Spleen (tissue), 11 donors: ENCODE results near the gene ABCA13. TPM values are rescaled to one million over a fixed set of nuclear protein-coding genes. Genes with fewer than 3 reads are reported as not detected.

Experiments used
- DNase-seq: peaks from one replicate; pipeline ENCODE4 v3.0.0-alpha.2; 2020
- H3K27ac ChIP-seq, 8 donors: fragments of 200-600 bp; sonication (generic) in 7 of 8; 1 replicate in 4 of 8; 2 replicates in 4 of 8; pipeline versions ENCODE4 v1.5.0 to v1.8.0; 2016 to 2021; ENCODE audit warnings: inconsistent platforms in 4 of 8, mild to moderate bottlenecking in 4 of 8, moderate library complexity in 1 of 8
- H3K27me3 ChIP-seq, 7 donors: fragments of 200-600 bp; sonication (generic) in 6 of 7; replicated peaks in 1 of 7; 1 replicate in 4 of 7; 2 replicates in 3 of 7; pipeline versions ENCODE4 v1.5.0 to v1.8.0; 2016 to 2021; ENCODE audit warnings: inconsistent platforms in 3 of 7, mild to moderate bottlenecking in 1 of 7
- H3K36me3 ChIP-seq, 6 donors: fragments of 200-600 bp; sonication (generic) in 5 of 6; 1 replicate in 4 of 6; 2 replicates in 2 of 6; pipeline versions ENCODE4 v1.5.0 to v1.8.0; 2016 to 2021; ENCODE audit warnings: inconsistent platforms in 2 of 6
- H3K4me1 ChIP-seq, 6 donors: fragments of 200-600 bp; sonication (generic) in 5 of 6; 1 replicate in 3 of 6; 2 replicates in 3 of 6; pipeline versions ENCODE4 v1.5.0 to v1.8.0; 2016 to 2021; ENCODE audit warnings: inconsistent platforms in 3 of 6
- H3K4me3 ChIP-seq, 8 donors: fragments of 200-600 bp; sonication (generic) in 7 of 8; 1 replicate in 4 of 8; 2 replicates in 4 of 8; pipeline versions ENCODE4 v1.5.0 to v1.8.0; 2016 to 2021; ENCODE audit warnings: inconsistent platforms in 4 of 8, mild to moderate bottlenecking in 4 of 8, moderate library complexity in 2 of 8
- H3K9me3 ChIP-seq, 8 donors: fragments of 200-600 bp; sonication (generic) in 7 of 8; 1 replicate in 4 of 8; 2 replicates in 4 of 8; pipeline versions ENCODE4 v1.5.0 to v1.8.0; 2016 to 2021; ENCODE audit warnings: inconsistent platforms in 4 of 8
- CTCF ChIP-seq, 11 experiments: fragments of 200-600 bp in 7 of 11; fragments of 450-650 bp in 4 of 11; sonication (generic) in 4 of 11; IDR thresholded peaks in 8 of 11; conservative IDR thresholded peaks in 3 of 11; 1 replicate in 7 of 11; 2 replicates in 4 of 11; pipeline versions ENCODE4 v1.4.0 to v1.8.0; 2016 to 2021; ENCODE audit warnings: antibody characterized with exemption in 11 of 11, inconsistent platforms in 4 of 11, mild to moderate bottlenecking in 1 of 11
- POLR2A ChIP-seq, 3 donors: fragments of 450-650 bp; IDR thresholded peaks; one replicate each; pipeline ENCODE4 v1.5.1; 2017; ENCODE audit warnings: antibody characterized with exemption in 3 of 3, mild to moderate bottlenecking in 1 of 3
- POLR2AphosphoS5 ChIP-seq, 3 donors: sonication (generic); formaldehyde crosslinking; IDR thresholded peaks; one replicate each; pipeline ENCODE4 v1.5.1; 2017; ENCODE audit warnings: antibody characterized with exemption in 3 of 3
- WGBS, 5 donors: extraction: QIAGEN DNeasy Blood & Tissue Kit in 3 of 5; methylation state at CpG; one replicate each; pipeline versions ENCODE4 v1.1.5 to v1.1.7; 2013 to 2018; 5-methylcytosine and 5-hydroxymethylcytosine counted together
- intact Hi-C: fragments of 100-400 bp; cut with DNase I; formaldehyde crosslinking; loops from one replicate; pipeline ENCODE4 v1.15.0; 2023; ENCODE audit warnings: low total_unique reads
- polyA plus RNA-seq, 3 donors: library from polyadenylated mRNA; stranded (reverse); fragments of 200-250 nt; gene quantifications; one replicate each; pipeline ENCODE4 v1.2.1, GENCODE V29; 2013
- total RNA-seq, 7 donors: library from RNA; depleted of rRNA in 3 of 7; stranded (reverse); fragments of >200 nt in 3 of 7; fragmentation: NEBNext Ultra II Directional in 4 of 7; extraction: Animal tissue kit (Norgen Biotek cat#: 25700) in 4 of 7; gene quantifications; one replicate each; pipeline versions ENCODE4 v1.1.0 to v1.2.1, GENCODE V29; 2016 to 2021
- donor health status: healthy with polysubstance abuse.
- donor health status: DM: no; HTN: no; CAD: no; lungs with moderate emphysema.
- donor health status: DM: no; HTN: no; CAD: no.
- donor health status: Bipolar disorder and iron deficiency.
- donor health status: healthy.
- donor health status: DM: no; HTN: no; CAD: no.
- donor health status: DM: yes; HTN: yes; CAD: no.

ABCA13 gene
- total and polyA plus RNA-seq, 10 donors = 0.02 to 19.0 (median 1.8) TPM

GRCh38 chr7:48304641-48305040 is 133.4 kb downstream of the ABCA13 start:
- Histone ChIP-seq H3K9me3 (no peaks in the 10 kb centered on the region), H3K36me3 (peaks cover 0 to 64% (median 0%) of the 10 kb centered on the region in 6 donors), H3K27ac (no peak overlapping the region), H3K27me3 (no peaks in the 10 kb centered on the region), H3K4me1 (no peaks in the 10 kb centered on the region), H3K4me3 (no peak overlapping the region)
- intact Hi-C loops = loop anchor here (10.0 kb wide), 1 partner anchor 570 kb away; no protein-coding TSS in a partner anchor
- no peak for DNase-seq
- 70 to 92% (median 78%) methylated on average over 1 of the region's 1 CpG for WGBS, 5 donors
- no peak for TF ChIP-seq POLR2AphosphoS5 (IDR thresholded peaks at IDR 0.05)

- DNase-seq = no peak
- peaks cover 0 to 68% (median 0%) of the 10 kb centered on the region in 6 donors for H3K36me3 ChIP-seq
- 91 to 95% (median 92%) methylated on average over 5 of the region's 5 CpGs for WGBS, 5 donors
- intact Hi-C loops = loop anchor here (10.0 kb wide), 1 partner anchor 569 kb away; no protein-coding TSS in a partner anchor
- no peaks in the 10 kb centered on the region for H3K27me3 ChIP-seq
- no peaks in the 10 kb centered on the region for H3K4me1 ChIP-seq
- no peak overlapping the region for H3K4me3 ChIP-seq
- H3K9me3 ChIP-seq = no peaks in the 10 kb centered on the region
- no peak overlapping the region for H3K27ac ChIP-seq
- TF ChIP-seq POLR2A (IDR thresholded peaks at IDR 0.05) (no peak), POLR2AphosphoS5 (IDR thresholded peaks at IDR 0.05) (no peak), CTCF (IDR thresholded peaks at IDR 0.05 in 8 of 11, conservative IDR thresholded peaks at IDR 0.05 in 3 of 11) (no peak)
Observed at GRCh38 chr7:48305661-48306060, 134.4 kb downstream of the ABCA13 start.

- TF ChIP-seq POLR2A (IDR thresholded peaks at IDR 0.05) (no peak), POLR2AphosphoS5 (IDR thresholded peaks at IDR 0.05) (no peak), CTCF (IDR thresholded peaks at IDR 0.05 in 8 of 11, conservative IDR thresholded peaks at IDR 0.05 in 3 of 11) (no peak)
- H3K4me1 ChIP-seq = no peaks in the 10 kb centered on the region
- 79 to 95% (median 91%) methylated on average over 4 of the region's 4 CpGs for WGBS, 5 donors
- DNase-seq = no peak
- H3K27me3 ChIP-seq = no peaks in the 10 kb centered on the region
- no peak overlapping the region for H3K27ac ChIP-seq
- no peaks in the 10 kb centered on the region for H3K9me3 ChIP-seq
- peaks cover 0 to 67% (median 0%) of the 10 kb centered on the region in 6 donors for H3K36me3 ChIP-seq
- intact Hi-C loops = loop anchor here (10.0 kb wide), 1 partner anchor 568 kb away; no protein-coding TSS in a partner anchor
- H3K4me3 ChIP-seq = no peak overlapping the region
Observed at GRCh38 chr7:48307041-48307714, 135.9 kb downstream of the ABCA13 start.

GRCh38 chr7:48309720-48310119 is 138.5 kb downstream of the ABCA13 start:
- no peaks in the 10 kb centered on the region for H3K27me3 ChIP-seq
- H3K4me1 ChIP-seq = no peaks in the 10 kb centered on the region
- peaks cover 0 to 61% (median 0%) of the 10 kb centered on the region in 6 donors for H3K36me3 ChIP-seq
- no peak overlapping the region for H3K4me3 ChIP-seq
- no peaks in the 10 kb centered on the region for H3K9me3 ChIP-seq
- WGBS, 5 donors = 73 to 90% (median 86%) methylated on average over 12 of the region's 12 CpGs
- no peak overlapping the region for H3K27ac ChIP-seq
- no peak for DNase-seq
- TF ChIP-seq POLR2AphosphoS5 (IDR thresholded peaks at IDR 0.05) (no peak), POLR2A (IDR thresholded peaks at IDR 0.05) (no peak), CTCF (IDR thresholded peaks at IDR 0.05 in 8 of 11, conservative IDR thresholded peaks at IDR 0.05 in 3 of 11) (no peak)
- intact Hi-C loops = loop anchor here (10.0 kb wide), 1 partner anchor 565 kb away; no protein-coding TSS in a partner anchor
